Measurements from ENCODE around the gene KCNQ2.
A peak's percentile ranks its signal among the peaks of the same experiment; 100 is the strongest.

The KCNQ2 gene

DNA sequence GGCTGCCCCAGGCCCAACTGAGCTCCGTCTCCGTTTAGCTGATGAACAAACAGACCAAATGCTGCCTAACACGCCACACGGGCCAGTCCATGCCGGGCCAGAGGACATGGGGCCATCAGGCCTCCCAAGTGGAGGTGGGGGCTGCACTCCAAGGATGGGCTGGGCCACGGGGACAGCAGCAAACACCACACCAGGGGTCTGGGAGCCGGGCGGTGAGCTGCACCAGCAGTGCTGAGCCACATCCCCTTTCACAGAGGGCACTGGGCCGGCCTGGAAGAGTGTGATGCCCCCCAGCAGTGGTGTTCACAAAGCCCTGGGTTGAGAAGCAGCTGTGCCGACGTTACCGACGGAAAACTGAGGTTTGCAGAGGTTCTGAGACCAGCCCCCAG, 2.7 kb downstream of the KCNQ2 start:
- no peak for DNase-seq

- DNase-seq, result peak; percentile 35
Measured at GRCh38 chr20:63469019-63469712, 3.3 kb downstream of the KCNQ2 start.

DNA sequence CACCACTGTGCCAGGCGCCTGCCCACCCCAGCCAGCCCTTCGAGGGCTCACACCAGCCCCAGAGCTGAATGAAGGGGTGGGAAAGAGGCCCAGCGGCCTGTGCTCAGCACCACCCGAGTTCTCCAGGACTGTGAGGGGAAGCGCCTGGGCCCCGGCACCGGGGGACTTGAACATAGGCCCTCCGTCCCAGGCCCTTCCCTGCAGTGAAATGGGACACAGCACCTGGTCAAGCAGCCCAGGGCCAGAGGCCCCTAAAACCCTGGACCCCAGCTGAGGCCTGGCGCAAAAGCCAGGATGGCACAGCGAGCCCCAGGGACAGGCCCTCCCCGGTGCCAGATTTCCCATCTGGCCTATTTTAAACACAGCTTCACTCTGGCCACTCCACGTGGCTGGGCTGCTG, 4.0 kb downstream of the KCNQ2 start:
- no peak for DNase-seq

DNA sequence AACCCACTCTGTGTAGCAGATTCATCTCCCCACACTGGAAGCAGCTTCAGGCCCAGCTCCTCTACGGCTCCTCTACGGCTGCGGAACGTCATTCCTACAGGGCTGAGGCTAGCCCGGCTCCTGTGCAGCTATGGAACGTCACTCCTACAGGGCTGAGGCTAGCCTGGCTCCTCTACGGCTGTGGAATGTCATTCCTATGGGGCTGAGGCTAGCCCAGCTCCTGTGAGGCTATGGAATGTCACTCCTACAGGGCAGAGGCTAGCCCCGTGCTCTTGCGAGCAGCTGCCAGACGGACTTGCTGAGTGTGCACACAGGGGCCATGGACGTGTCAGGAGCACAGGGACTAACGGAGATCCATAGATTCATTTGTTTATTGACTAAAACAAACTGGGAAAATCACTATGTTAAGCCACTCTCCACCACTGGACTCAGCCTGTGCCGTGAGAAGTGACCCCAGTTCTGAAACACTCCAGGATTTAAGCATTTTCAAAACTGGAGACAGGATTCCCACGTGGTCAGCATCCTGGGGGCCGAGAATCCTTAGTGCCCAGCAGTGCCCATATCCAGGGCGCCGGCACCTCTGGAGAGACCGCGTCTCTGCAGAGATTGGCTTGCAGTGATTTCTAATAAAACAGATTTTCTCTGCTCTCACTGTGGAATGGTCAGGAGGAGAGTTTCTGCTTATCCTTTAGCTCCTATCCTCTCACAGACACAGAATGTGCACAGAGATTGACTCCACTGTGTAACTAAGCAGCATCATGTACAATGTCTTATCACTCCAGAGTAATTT, 5.0 kb downstream of the KCNQ2 start:
- no peak for DNase-seq

- no peak for DNase-seq
Measured at GRCh38 chr20:63466861-63467260, 5.6 kb downstream of the KCNQ2 start.

DNA sequence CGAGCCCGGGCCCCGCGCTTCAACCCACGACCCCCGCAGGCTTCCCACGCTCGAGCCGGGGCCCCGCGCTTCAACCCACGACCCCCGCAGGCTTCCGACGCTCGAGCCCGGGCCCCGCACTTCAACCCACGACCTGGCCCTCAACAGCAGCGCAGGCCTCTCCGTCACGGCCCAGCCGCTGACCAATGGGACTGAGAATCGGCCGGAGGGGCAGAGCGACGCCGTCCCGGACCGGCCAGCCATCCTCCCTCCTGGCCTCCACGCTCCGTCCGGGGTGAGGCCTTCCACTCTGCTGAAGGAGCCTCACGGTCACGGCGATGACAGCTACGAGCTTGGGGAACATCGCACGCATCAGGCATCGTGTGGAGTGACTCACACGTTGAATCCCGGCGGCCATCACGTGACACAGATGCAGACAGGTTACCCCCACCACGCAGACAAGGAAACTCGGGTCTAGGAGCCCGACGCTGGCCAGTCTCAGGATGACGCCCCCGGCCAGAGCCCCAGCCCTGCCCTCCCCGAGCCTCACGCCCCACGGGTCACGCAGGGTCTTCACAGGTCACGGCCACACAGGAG, 6.1 kb downstream of the KCNQ2 start:
- DNase-seq, result no peak

- no peak for DNase-seq
Measured at GRCh38 chr20:63465380-63466249, 6.8 kb downstream of the KCNQ2 start.

DNA sequence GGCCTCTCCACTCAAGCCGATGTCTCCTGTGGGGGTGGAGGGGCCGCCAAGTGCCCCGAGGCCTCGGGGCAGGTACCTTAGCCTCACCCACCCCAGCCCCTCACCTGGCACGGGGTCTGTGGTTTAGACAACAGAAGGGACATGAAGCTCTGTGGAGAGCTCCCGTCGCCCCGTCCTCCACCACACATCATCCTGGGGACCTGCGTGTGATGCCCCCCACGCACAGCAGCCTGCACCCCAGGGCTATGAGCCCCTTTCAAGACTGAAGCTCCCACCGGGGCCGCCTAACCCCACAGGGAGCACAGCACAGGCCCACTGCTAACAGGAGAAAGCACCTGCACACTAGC, 8.2 kb downstream of the KCNQ2 start:
- no peak for DNase-seq

DNA sequence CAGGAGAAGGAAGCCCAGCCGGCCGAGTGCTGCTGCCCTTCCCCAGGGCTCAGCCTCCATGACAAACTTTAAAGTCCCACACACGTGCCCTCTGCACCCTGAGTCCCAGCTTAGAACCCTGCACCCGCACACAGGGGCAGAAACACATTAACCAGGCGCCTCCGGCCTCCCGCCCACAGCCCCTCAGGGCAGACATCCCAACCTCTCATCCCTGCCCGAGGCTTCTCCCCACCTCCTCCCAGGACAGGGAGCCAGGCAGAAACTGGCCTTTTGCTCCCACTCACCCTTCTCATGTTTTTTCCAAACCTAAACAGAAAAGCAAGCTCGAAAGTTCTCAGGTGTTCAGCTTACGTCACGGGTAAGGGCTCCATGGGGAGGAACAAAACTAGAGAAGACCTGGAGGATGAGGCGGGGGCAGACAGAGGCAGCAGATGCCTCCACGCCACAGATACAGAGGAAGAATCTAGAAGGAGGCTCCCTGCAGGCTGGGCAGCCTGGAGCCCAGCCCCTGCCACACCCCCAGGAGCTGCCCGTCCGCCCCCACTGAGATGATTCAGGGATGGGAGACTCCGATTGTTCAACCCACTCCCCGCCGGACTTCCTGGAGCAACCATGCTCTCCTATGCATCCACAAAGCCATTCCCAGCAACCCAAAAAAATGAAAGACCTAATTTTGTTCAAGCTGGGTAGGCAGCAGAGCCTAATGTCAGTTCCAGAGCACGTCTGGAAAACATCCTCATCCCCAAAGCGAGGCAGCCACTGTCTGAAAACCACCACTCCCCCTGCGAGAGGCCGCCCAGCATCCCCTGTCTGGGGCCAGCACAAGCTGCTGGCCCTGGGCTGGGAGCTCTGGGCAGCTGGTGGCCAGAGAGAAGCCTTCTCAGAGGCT, 8.8 kb downstream of the KCNQ2 start:
- no peak for DNase-seq

- no peak for DNase-seq
Measured at GRCh38 chr20:63462244-63462643, 10.2 kb downstream of the KCNQ2 start.

GRCh38 chr20:63461104-63461763, 11.2 kb downstream of the KCNQ2 start:
- no peak for DNase-seq

GRCh38 chr20:63459070-63459380, 13.4 kb downstream of the KCNQ2 start:
- DNase-seq, result no peak

- no peak for DNase-seq
Measured at GRCh38 chr20:63458170-63459069, 14.0 kb downstream of the KCNQ2 start.

GRCh38 chr20:63457737-63458136, 14.7 kb downstream of the KCNQ2 start:
- no peak for DNase-seq

DNA sequence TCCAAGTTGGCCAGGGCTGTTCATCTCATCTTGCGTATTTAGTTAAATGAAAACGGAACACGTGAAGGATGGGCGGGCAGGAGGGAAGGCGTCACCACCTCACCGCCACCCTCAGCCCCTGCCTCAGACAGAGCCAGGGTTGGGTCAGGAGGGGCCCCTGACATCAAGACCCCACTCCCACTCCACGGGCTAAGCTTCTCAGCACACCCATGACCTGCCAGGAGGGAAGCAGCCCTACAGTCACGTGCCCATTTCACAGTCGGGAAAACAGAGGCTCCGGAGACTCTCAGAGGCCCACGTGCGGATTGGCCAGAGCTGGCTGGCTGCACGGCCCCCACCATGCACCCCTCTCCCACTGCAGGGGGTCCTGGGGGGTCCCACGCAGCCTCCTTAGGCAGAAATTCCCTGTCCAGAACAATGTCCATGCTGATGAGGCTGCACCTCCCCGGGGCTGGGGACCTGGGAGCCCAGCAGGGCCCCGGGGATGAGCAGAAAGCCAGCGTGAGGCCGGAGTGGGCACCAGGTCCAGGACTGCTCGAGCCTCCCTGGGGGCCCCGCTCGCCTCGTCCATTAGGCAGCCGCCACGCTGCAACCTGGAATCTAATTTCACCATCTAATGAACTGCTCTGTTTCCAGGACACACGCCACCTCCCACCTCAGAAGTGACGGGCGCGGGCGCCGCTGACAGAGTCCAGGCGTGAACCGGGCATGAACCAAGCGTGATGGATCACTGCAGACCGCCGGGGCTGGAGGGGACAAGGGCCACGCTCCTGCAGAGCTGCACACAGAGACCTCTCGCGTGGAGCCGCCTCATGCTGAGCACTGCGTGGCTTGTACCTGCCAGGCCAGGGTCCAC, 15.8 kb downstream of the KCNQ2 start:
- no peak for DNase-seq

DNA sequence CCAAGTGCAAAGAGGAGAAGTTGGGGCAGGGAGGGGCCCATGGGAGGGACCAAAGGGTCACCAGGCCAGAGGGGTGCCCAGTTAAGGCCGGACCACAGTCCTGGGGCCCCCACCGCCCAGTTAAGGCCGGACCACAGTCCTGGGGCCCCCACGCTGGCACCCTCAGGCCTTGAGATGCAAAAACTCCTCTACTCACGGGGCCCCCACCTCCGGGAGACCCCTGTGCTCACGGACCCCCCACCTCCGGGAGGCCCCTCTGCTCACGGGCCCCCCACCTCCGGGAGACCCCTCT, 16.9 kb downstream of the KCNQ2 start:
- no peak for DNase-seq

DNA sequence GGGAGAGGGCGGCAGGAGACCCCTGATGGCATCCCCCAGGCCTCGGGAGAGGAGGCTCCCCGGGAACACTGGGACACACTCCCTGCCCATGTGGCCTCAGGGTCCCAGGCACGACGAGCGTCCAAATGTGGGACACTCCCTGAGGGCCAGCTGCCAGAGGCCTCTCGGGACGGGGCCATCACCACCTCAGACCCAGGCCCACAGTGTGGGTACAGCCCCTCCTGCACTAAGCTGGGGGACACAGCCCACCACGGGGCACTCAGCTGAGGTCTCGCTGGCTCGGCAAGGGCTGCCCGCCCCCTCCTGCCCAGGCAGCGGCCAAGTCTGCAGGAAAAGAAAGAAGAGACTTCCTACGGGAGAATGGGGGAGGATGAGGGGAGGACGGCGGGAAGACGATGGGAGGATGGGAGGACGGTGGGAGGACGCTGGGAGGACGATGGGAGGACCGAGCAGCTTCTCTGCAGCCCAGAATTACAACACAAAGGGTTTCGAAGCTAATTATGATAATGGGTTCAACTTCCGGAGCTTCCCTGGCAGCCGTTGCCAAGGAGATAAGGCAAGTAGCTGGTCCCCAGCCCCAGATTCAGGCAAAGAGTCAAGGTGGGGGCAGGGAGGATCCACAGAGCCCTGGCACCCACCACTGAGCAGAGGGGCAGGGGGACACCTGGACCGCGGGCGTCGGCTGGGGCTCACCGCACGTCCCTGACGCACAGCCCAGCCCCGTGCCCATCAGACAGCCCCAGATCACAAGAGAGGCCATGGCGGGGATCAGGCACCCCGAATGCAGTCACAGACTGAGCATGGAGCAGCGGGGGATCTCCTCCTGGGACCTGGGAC, 17.5 kb downstream of the KCNQ2 start:
- DNase-seq, result peak; percentile 71

DNA sequence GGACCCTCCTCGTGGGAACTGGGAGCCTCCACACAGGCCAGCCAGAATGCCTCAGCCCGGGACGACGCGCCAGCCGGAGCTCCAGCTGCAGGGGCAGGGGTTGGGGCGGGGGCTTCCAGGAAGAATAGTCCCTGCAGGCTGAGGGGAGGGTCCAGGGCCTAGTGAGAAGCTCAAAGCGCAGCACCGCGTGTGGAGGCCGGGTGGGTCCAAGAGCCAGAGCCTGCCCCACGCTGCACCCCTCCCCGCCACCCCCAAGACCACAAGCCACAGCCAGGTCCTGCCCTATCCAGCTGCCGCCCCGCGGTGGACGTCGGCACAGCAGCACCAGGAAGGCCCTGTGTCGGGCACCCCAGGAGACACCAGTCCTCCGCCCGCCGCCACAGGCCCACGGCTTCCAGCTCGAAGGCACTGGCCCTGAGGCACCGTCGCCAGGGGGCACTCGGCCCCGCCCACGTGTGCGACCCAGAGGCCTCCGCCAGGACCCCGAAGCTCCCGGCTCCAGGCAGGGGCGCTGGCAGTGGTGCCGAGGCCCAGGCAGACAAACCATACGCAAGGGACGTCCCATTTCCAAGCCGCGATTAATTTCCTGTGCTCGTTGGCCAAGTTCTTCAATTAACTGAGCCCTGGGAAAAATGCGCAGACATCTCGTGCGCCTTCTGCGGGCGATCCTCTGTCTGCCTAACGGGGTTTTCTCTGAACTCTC, 19.5 kb downstream of the KCNQ2 start:
- no peak for DNase-seq

Measured in retina (tissue), 1 donor.